Smooth muscle cell of the pulmonary artery (primary cell): ENCODE results near the gene SLC19A3. TPM values are rescaled to one million over a fixed set of nuclear protein-coding genes. Genes with fewer than 3 reads are reported as not detected.

ENCODE experiments used
- total RNA-seq: library from RNA; depleted of rRNA; stranded (reverse); fragments of >200 nt; gene quantifications from 2 replicates; pipeline ENCODE4 v1.2.3, GENCODE V29; 2014

The SLC19A3 gene
- 0.36 and 0.78 TPM in 2 replicates for total RNA-seq

GRCh38 chr2:227717687-227718567 lies at the start of gene SLC19A3:
TSS of gene SLC19A3 (minus strand) at chr2:227718028. CDS start at chr2:227702318, 15,710 bp downstream.

GRCh38 chr2:227745594-227745993 lies 27.8 kb upstream of the SLC19A3 start, which contains the start of gene SCYGR8:
TSS of gene SCYGR8 (plus strand) at chr2:227745894. CDS start at chr2:227745894, 0 bp downstream.

GRCh38 chr2:227728035-227728434 lies 10.2 kb upstream of the SLC19A3 start, which contains the start of gene SCYGR7:
TSS of gene SCYGR7 (plus strand) at chr2:227728335. CDS start at chr2:227728335, 0 bp downstream.

GRCh38 chr2:227724394-227725039 lies 6.7 kb upstream of the SLC19A3 start, which contains the start of gene SCYGR6:
TSS of gene SCYGR6 (minus strand) at chr2:227724757. CDS start at chr2:227724757, 0 bp downstream.

GRCh38 chr2:227666631-227667170 lies 51.1 kb downstream of the SLC19A3 start, which contains the start of gene SCYGR5:
TSS of gene SCYGR5 (plus strand) at chr2:227666804. CDS start at chr2:227666804, 0 bp downstream.

Other genes starting within 250 kb of the SLC19A3 start
- gene AGFG1, start 245.9 kb downstream of the SLC19A3 start, total RNA-seq = 62.7 and 62.8 TPM in 2 replicates
- gene SCYGR2, start 119.1 kb downstream of the SLC19A3 start, total RNA-seq = not detected in 2 replicates
- gene SCYGR3, start 103.2 kb downstream of the SLC19A3 start, total RNA-seq = not detected in 2 replicates
- not detected in 2 replicates for gene SCYGR4, start 100.5 kb downstream of the SLC19A3 start, total RNA-seq
- not detected in 2 replicates for gene SCYGR5, start 51.2 kb downstream of the SLC19A3 start, total RNA-seq
- gene SCYGR6, start 6.7 kb upstream of the SLC19A3 start, total RNA-seq = not detected in 2 replicates
- not detected in 2 replicates for gene SCYGR7, start 10.3 kb upstream of the SLC19A3 start, total RNA-seq
- gene SCYGR8, start 27.9 kb upstream of the SLC19A3 start, total RNA-seq = not detected in 2 replicates
- gene CCL20, start 95.8 kb upstream of the SLC19A3 start, total RNA-seq = 0.13 TPM in 1 of 2 replicates, not detected in the other
- 2.0 and 2.5 TPM in 2 replicates for gene DAW1, start 153.6 kb upstream of the SLC19A3 start, total RNA-seq